Measurements from ENCODE around the gene ZBTB20. TPM values are rescaled to one million over a fixed set of nuclear protein-coding genes. Genes with fewer than 3 reads are reported as not detected.

Gene ZBTB20
- polyA plus RNA-seq, 1 donor from 2014 or later = 4.8 TPM

GRCh38 chr3:114527036-114527644 is 619.9 kb downstream of the ZBTB20 start:
- H2AFZ ChIP-seq (ENCODE audit: low read depth, low read length) = no peak overlapping the region

DNA sequence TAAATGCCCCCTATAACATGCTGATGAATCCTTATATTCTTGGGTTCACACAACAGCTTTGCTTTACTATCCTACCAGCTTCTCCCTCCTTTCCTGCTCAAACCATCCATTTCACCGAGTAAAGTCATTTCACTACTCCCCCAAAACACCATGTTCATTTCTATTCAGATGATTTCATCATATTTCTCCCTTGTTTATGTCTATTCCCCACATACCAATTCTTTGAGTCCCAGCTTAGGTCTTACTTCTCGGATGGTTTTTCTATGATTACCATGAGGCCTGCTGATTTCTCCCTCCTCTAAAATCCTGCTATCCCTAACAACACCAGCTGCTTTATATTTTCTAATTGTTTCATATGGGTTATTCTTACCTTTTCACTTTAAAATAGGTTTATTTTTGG is 621.8 kb downstream of the ZBTB20 start:
- no peak overlapping the region for H3K4me3 ChIP-seq (ENCODE audit: low read length)
- no peaks in the 10 kb centered on the region for H3F3A ChIP-seq (ENCODE audit: insufficient read depth, low read length, poor library complexity, severe bottlenecking)
- no peaks in the 10 kb centered on the region for H3K9me3 ChIP-seq (ENCODE audit: low read length)
- no peak overlapping the region for H3K4me2 ChIP-seq (ENCODE audit: low read length)
- H3K27me3 ChIP-seq (ENCODE audit: insufficient read depth, low read depth, low read length) = no peaks in the 10 kb centered on the region
- H4K20me1 ChIP-seq (ENCODE audit: insufficient read depth) = no peaks in the 10 kb centered on the region
- H3K36me3 ChIP-seq (ENCODE audit: insufficient read depth, low read length) = no peaks in the 10 kb centered on the region
- TF ChIP-seq POLR2AphosphoS5 (IDR thresholded peaks at IDR 0.05) (no peak), SMC3 (conservative IDR thresholded peaks at IDR 0.05; ENCODE audit: poor library complexity) (no peak), CTCF (IDR thresholded peaks at IDR 0.05; ENCODE audit: poor library complexity, severe bottlenecking) (no peak), TAF1 (IDR thresholded peaks at IDR 0.05; ENCODE audit: low read depth) (no peak), RAD21 (conservative IDR thresholded peaks at IDR 0.05) (no peak), MXI1 (conservative IDR thresholded peaks at IDR 0.05; ENCODE audit: poor library complexity, severe bottlenecking) (no peak), EP300 (conservative IDR thresholded peaks at IDR 0.05; ENCODE audit: poor library complexity, severe bottlenecking) (no peak), EZH2 (IDR thresholded peaks at IDR 0.05; ENCODE audit: borderline replicate concordance, insufficient read depth, low read length, poor library complexity, severe bottlenecking) (no peak)
- TF ChIP-seq, protein P1, sequence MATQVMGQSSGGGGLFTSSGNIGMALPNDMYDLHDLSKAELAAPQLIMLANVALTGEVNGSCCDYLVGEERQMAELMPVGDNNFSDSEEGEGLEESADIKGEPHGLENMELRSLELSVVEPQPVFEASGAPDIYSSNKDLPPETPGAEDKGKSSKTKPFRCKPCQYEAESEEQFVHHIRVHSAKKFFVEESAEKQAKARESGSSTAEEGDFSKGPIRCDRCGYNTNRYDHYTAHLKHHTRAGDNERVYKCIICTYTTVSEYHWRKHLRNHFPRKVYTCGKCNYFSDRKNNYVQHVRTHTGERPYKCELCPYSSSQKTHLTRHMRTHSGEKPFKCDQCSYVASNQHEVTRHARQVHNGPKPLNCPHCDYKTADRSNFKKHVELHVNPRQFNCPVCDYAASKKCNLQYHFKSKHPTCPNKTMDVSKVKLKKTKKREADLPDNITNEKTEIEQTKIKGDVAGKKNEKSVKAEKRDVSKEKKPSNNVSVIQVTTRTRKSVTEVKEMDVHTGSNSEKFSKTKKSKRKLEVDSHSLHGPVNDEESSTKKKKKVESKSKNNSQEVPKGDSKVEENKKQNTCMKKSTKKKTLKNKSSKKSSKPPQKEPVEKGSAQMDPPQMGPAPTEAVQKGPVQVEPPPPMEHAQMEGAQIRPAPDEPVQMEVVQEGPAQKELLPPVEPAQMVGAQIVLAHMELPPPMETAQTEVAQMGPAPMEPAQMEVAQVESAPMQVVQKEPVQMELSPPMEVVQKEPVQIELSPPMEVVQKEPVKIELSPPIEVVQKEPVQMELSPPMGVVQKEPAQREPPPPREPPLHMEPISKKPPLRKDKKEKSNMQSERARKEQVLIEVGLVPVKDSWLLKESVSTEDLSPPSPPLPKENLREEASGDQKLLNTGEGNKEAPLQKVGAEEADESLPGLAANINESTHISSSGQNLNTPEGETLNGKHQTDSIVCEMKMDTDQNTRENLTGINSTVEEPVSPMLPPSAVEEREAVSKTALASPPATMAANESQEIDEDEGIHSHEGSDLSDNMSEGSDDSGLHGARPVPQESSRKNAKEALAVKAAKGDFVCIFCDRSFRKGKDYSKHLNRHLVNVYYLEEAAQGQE (IDR thresholded peaks at IDR 0.05; ENCODE audit: borderline replicate concordance) = no peak
- H2AFZ ChIP-seq (ENCODE audit: low read depth, low read length) = no peak overlapping the region
- no peak overlapping the region for H3K27ac ChIP-seq (ENCODE audit: low read length)
- H3K9me2 ChIP-seq (ENCODE audit: insufficient read depth, low read length) = no peaks in the 10 kb centered on the region
- H3K79me2 ChIP-seq (replicated peaks; ENCODE audit: insufficient read depth, low read length) = no peaks in the 10 kb centered on the region
- H3K9ac ChIP-seq (ENCODE audit: low read length) = no peak overlapping the region

More at GRCh38 chr3:114527036-114527644, 619.9 kb downstream of the ZBTB20 start:
- H3K27me3 ChIP-seq (ENCODE audit: insufficient read depth, low read depth, low read length) = no peaks in the 10 kb centered on the region
- no peaks in the 10 kb centered on the region for H3K79me2 ChIP-seq (replicated peaks; ENCODE audit: insufficient read depth, low read length)
- no peaks in the 10 kb centered on the region for H3K9me3 ChIP-seq (ENCODE audit: low read length)
- H3K4me3 ChIP-seq (ENCODE audit: low read length) = no peak overlapping the region
- no peak overlapping the region for H3K4me2 ChIP-seq (ENCODE audit: low read length)
- H3K9me2 ChIP-seq (ENCODE audit: insufficient read depth, low read length) = no peaks in the 10 kb centered on the region
- H3K9ac ChIP-seq (ENCODE audit: low read length) = no peak overlapping the region
- no peaks in the 10 kb centered on the region for H4K20me1 ChIP-seq (ENCODE audit: insufficient read depth)
- H3K27ac ChIP-seq (ENCODE audit: low read length) = no peak overlapping the region
- H3K36me3 ChIP-seq (ENCODE audit: insufficient read depth, low read length) = no peaks in the 10 kb centered on the region
- peak; percentile 39 for TF ChIP-seq CTCF (IDR thresholded peaks at IDR 0.05; ENCODE audit: poor library complexity, severe bottlenecking)
- peak; percentile 32 for TF ChIP-seq SMC3 (conservative IDR thresholded peaks at IDR 0.05; ENCODE audit: poor library complexity)
- no peak for TF ChIP-seq POLR2AphosphoS5 (IDR thresholded peaks at IDR 0.05)
- H3F3A ChIP-seq (ENCODE audit: insufficient read depth, low read length, poor library complexity, severe bottlenecking) = no peaks in the 10 kb centered on the region

Data from neural cell (in vitro differentiated cells).